H1 (cell line): Measurements from ENCODE around the gene USP49. TPM values are rescaled to one million over a fixed set of nuclear protein-coding genes. Genes with fewer than 3 reads are reported as not detected.

Experiments used
- CHD7 ChIP-seq: fragments of 300-600 bp; sonication (generic); IDR thresholded peaks from 2 replicates; pipeline ENCODE4 v1.7.1; 2012; ENCODE audit warnings: low read length, moderate library complexity, mild to moderate bottlenecking, inconsistent platforms; ENCODE audit not compliant: insufficient replicate concordance
- SAP30 ChIP-seq: fragments of 300-600 bp; sonication (generic); IDR thresholded peaks from 2 replicates; pipeline ENCODE4 v1.7.1; 2012; ENCODE audit warnings: low read length, moderate library complexity, mild to moderate bottlenecking, inconsistent platforms; ENCODE audit not compliant: insufficient read depth, insufficient replicate concordance
- polyA plus RNA-seq, 7 experiments: library from polyadenylated mRNA; depleted of rRNA in 3 of 7; stranded (reverse) in 5 of 7; unstranded in 2 of 7; fragments of >200 nt in 5 of 7; fragments of 200-250 nt in 2 of 7; gene quantifications; 1 replicate in 5 of 7; 2 replicates in 1 of 7; 4 replicates in 1 of 7; pipeline versions ENCODE4 v1.2.1 to v1.2.3, GENCODE V29; 2011 to 2013; ENCODE audit warnings: missing spikeins in 2 of 7, mixed read lengths in 2 of 7
- total RNA-seq: library from RNA; stranded (reverse); fragmentation: NEBNext Ultra II Directional; extraction: Animal tissue kit (Norgen Biotek cat#: 25700); gene quantifications from 2 replicates; pipeline ENCODE4 v1.2.1, GENCODE V29; 2021

The USP49 gene
- total and polyA plus RNA-seq, 2 of the 8 experiments (the other 6 are each of a cell fraction or from before 2014, with no cell fraction given): 6.9 to 24.4 TPM

DNA sequence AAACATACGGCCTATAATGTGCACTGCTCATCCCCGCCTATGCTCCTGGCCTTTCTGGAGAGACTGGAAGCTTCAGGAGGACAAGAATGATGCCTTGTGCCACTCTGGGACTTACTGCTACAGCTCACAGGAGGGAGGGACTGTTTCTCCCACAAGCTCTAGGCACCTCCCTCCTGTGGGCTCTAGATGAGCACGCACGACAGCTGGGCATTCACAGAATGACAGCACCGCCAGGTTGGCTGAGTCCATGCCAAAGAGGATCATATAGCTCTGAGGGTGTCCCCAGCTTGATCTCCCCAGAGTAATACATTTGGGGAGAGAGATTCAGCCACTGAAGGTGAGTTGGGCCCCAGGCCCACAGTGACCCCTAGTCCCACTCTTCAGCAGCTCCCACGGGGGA, 137.9 kb downstream of the USP49 start (continued):
- TF ChIP-seq CHD7: no peak
- TF ChIP-seq SAP30: no peak
